GM10266 (cell line): ENCODE data around the gene CAPN9.
A peak's percentile ranks its signal among the peaks of the same experiment; 100 is the strongest.

Experiments
- DNase-seq: peaks from one replicate; pipeline ENCODE4 v3.0.0; 2012; ENCODE audit errors: extremely low spot score
- TF ChIP-seq, protein P1 (sequence below): IDR thresholded peaks from 2 replicates; pipeline ENCODE4 v1.5.1; 2012; ENCODE audit warnings: mild to moderate bottlenecking, low read depth; ENCODE audit not compliant: control insufficient read depth, insufficient read depth; ENCODE audit errors: missing control alignments

CAPN9 gene

DNA sequence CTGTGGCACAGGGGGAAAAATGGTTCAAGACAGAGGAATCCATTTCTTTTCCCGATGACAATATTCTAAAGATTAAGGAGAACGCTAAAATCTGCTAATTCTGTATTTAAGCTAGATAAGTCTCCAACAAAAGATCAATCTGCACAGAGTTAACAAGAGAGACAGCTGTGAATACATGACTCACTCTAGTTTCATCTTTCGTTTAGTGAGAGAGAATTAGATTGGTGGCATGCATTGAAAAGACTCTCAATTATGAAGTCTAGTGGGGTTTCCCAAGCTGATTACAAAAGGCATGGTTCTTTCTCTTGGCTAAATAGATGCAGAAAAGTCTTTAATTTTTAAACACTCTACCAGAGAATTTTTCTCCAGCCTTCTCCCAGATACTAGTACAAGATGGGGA, 34.4 kb downstream of the CAPN9 start:
- TF ChIP-seq, protein P1, sequence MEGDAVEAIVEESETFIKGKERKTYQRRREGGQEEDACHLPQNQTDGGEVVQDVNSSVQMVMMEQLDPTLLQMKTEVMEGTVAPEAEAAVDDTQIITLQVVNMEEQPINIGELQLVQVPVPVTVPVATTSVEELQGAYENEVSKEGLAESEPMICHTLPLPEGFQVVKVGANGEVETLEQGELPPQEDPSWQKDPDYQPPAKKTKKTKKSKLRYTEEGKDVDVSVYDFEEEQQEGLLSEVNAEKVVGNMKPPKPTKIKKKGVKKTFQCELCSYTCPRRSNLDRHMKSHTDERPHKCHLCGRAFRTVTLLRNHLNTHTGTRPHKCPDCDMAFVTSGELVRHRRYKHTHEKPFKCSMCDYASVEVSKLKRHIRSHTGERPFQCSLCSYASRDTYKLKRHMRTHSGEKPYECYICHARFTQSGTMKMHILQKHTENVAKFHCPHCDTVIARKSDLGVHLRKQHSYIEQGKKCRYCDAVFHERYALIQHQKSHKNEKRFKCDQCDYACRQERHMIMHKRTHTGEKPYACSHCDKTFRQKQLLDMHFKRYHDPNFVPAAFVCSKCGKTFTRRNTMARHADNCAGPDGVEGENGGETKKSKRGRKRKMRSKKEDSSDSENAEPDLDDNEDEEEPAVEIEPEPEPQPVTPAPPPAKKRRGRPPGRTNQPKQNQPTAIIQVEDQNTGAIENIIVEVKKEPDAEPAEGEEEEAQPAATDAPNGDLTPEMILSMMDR = no peak
- peak; percentile 55 for DNase-seq

DNA sequence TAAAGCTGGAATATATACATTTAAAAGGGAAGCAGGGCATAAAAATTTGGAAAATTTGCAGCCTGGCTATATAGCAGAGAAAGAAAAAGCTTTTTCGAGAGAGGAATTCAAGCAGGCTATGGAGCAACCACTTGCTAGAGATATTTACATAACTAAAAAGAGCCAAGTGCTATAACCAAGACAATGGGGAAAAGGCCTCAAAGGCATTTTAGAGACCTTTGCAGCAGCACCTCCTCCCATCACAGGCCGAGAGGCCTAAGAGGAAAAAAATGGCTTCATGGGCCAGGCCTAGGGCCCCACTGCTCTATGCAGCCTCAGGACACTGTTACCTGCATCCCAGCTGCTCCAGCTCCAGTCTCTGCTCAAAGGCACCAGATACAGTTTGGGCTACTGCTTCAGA, 37.0 kb downstream of the CAPN9 start:
- TF ChIP-seq, protein P1 = no peak
- DNase-seq = no peak

DNA sequence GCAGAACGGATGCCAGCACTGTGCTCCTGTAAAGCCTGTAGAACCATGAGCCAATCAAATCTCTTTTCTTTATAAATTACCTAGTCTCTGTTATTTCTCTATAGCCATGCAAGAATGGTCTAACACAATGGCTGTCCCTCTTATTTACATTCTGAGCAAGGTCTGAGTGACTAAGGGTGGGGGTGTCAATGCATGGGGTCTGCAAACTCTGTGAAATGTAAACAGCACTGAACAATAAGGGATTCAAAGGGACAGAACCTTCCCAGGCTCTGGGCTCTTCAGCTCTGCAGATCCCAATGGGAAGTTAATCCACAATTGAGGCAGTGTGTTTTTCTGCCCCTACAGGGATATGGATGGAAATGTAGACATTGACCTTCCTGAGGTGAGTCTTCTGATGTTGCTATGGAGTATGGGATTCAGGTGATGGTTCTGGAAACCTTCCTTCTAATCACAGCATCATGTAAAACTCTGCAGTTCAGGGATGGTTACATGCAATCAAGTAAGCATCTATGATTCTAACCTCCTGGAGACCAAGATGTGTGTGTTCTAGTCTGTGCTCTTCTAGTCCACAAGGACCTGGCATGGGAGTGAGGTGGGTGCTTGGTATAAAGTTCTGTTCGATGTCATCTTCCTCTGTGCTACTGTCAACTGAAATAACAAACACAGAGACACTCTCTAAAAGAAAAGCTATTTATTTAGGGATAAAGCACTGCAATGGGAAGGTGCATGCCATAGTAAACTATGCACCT, 38.6 kb downstream of the CAPN9 start:
- TF ChIP-seq, protein P1 = no peak
- no peak for DNase-seq

DNA sequence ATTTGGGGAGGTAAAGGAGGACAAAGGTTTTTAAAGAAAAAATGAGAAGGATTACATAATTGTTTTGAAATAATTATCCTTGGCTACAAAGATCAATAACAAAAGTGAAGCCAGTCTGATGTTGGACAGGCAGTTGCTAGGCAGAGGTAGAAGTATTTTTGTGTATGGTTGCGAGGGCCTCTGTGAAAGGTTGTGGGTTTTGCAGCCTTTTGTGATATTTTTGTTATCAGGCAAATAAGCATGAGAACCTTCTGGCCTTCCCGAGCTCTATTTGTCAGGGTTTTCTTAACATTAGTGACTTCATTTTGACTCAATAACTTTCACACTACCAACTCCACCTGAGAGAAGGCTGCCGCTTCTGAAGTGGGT, 39.2 kb downstream of the CAPN9 start:
- TF ChIP-seq, protein P1 = no peak
- DNase-seq = no peak

DNA sequence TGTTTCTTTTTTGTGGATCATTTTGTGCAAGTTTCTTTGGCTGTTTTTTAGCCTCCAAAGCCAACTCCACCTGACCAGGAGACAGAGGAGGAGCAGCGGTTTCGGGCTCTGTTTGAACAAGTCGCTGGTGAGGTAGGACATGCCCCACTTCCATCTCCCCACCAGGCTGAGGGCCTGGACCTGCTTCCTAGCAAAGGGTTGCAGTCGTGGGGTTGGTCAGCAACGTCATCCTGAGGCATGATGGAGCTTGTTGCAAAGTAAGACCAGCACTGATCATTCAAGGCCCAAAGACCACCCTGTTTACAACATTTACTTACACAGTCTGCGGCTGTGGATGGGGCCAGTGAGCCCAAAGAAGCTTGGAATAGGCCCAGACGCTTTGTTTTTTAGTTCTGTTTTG, 40.3 kb downstream of the CAPN9 start:
- TF ChIP-seq, protein P1 = no peak
- no peak for DNase-seq

DNA sequence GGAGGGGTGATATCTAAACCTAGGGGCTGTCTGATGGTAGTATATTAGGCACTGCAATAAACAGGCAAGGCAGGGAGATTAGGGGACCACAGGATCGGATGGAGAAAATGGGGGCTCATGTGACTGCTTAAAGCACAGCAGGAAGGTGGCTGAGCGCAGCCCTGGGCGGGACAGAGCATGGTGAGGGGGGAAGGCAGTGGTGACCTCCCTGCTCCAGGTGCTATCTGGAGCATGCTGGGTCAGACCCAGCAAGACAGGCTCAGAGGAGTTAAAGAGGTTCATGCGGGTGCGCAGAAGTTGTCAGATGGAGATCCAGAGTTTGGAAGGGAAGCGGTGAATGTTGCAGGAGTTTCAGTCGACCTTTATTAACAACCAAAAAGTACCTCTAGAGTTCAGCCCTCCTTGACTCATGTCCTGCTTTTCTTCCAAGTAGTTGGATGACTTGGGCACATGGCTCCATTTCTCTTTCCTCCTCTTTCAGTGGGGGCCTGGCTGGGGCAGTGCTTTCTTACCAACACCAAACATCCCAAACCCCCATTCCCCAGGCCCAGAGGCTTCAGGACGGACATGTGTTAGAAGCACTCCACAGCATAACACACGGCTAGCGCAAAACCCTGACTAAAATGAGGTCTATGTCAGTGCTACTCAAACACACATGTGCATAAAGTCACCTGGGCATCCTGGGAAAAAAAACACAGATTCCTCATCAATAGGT, 41.5 kb downstream of the CAPN9 start:
- TF ChIP-seq, protein P1 = no peak
- DNase-seq = no peak

DNA sequence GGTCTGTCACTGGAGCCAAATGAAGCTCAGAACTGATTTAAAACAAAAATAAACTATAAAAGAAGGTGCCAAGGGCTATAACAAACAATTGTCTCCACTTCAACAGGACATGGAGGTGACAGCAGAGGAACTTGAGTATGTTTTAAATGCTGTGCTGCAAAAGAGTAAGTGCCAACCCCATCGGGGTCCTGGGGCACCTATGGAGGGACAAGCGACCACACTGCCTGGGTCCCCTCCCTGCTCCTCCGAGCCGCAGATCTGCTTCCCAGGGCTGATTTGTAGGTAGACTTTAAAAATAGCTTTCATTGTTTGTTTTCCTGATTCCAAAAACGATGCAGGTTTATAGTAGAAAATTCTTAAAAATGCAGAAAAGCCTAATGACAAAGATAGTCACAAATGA, 42.8 kb downstream of the CAPN9 start:
- TF ChIP-seq, protein P1 = no peak
- DNase-seq = no peak
